HG03175 (cell line): ENCODE results near the gene ADIPOR2.

Experiments used
- ATAC-seq: cut with Tn5 transposase; IDR thresholded peaks from one replicate; pipeline ENCODE4 v1.9.1; 2021; ENCODE audit warnings: mild to moderate bottlenecking, moderate library complexity; ENCODE audit not compliant: unreplicated experiment

Gene ADIPOR2

DNA sequence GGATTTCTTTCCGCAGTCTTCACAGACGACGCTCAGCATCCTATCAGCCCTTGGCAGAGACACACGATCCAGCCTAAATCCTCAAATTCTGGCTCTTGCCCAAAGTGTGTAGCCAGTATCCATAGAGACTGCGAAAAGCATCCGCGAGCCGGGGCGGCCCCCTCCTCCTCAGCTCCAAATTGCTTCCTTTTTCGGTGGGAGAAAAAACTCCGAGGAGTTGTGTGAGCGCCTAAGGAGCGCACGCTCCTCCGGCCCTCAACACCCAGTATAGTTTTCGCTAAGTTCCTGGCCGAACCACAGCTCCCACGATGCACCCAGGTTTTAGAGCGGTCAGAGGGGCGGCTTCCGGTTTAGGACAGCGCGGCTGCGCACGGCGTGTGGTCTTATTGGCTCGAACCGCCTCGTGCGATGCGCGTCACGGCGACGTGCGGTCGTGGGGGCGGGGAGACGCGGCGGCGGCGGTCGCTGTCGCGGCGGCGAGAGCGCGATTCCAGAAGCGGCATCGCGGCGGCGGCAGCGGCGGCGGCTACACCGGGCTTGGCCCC is at the start of gene ADIPOR2:
Gene ADIPOR2 (plus strand): TSS at position 493 of the 545 bp plus-strand sequence. CDS start 63,274 bp downstream, outside the sequence.
- peak; percentile 95 for ATAC-seq

DNA sequence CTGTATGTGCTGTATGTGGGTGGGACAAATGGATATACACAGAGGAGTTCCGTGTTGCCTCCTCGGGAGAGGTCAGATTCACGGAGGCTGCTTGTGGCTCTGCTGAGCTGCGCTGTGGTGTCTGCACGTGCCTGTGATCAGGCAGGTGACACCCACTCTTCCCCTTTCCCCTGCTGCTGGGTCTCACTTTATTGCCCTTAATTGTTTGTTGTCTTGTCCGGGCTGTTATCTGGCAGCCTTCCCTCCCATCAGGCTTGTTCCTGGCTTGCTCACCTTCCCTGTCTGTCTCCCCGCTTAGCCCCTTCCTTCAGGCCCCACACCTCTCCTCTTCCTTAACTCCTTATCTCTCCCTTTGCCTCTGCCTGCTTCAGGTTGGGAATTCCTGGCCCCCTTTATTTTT is 48.4 kb upstream of the ADIPOR2 start:
- no peak for ATAC-seq

GRCh38 chr12:1643043-1643442 is 47.8 kb upstream of the ADIPOR2 start:
- no peak for ATAC-seq

GRCh38 chr12:1643905-1644533 is 46.9 kb upstream of the ADIPOR2 start:
- no peak for ATAC-seq

DNA sequence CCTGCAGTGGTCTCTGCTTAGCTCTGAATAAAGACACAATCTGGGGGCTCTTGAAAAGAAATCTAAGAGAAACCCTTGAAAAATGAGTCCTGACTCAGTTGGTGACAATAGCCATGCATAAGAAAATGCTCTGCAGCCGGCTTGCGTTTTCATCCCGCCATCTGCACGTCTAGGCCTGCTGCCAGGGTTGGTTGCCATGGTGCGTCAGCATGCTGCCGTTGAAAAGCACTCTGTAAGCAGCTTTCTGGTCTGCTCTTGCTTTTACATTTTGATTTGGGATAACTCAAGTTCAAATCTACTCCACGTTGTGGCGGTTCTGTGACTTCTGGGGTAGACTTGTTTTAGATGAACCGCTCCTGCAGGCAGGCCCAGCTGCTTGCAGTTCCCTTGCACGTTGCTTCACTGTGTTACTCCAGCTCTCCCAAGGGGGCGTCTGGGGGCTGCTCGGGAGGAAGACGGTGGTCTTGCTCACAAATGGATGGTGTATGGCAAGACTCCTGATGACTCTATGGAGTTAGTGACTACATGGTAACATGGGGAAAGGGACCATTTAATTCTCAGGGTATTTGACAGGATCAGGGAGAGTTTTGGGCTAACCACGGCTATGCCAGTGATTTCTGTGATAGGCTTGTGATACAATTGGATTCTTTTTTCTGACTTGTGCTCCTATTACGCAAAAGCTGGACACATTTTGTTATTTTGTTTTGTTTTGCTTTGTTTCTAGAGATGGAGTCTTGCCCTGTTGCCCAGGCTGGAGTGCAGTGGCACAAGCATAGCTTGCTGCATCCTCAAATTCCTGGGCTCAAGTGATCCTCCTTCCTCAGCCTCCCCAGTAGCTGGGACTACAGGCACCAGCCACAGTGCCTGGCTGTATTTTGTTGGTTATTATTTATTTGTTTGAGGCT is 46.1 kb upstream of the ADIPOR2 start:
- no peak for ATAC-seq

DNA sequence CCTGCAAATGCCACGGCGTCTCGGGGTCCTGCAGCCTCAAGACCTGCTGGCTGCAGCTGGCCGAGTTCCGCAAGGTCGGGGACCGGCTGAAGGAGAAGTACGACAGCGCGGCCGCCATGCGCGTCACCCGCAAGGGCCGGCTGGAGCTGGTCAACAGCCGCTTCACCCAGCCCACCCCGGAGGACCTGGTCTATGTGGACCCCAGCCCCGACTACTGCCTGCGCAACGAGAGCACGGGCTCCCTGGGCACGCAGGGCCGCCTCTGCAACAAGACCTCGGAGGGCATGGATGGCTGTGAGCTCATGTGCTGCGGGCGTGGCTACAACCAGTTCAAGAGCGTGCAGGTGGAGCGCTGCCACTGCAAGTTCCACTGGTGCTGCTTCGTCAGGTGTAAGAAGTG is 45.1 kb upstream of the ADIPOR2 start:
- ATAC-seq: no peak

DNA sequence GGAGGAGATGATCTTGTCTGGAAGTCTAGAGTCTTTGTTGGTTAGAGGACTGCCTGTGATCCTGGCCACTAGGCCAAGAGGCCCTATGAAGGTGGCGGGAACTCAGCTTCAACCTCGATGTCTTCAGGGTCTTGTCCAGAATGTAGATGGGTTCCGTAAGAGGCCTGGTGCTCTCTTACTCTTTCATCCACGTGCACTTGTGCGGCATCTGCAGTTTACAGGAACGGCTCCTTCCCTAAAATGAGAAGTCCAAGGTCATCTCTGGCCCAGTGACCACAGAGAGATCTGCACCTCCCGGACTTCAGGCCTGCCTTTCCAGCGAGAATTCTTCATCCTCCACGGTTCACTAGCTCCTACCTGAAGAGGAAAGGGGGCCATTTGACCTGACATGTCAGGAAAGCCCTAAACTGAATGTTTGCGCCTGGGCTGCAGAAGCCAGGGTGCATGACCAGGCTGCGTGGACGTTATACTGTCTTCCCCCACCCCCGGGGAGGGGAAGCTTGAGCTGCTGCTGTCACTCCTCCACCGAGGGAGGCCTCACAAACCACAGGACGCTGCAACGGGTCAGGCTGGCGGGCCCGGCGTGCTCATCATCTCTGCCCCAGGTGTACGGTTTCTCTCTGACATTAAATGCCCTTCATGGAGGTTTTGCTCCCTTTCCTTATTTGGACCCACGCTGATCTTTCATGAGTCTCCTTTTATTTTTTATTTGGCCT is 44.1 kb upstream of the ADIPOR2 start:
- ATAC-seq: no peak

DNA sequence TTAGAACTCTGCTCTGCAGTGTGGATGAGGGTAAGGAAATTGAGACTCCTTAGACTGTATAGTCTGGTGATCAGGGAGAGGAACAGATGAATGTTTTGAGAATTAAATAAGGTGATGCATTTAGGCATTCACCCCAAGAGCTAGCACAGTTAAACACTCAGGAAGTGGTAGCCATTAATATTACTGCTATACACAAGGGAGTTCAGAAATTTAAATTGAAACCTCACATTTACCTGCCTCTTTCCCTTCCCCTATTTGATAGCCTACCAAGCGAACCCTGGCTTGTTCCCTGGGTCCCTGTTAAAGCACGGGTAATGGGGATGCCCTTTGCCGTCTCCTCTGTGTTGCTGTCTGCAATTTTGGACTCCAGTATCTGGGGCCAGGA is 43.6 kb upstream of the ADIPOR2 start:
- ATAC-seq: no peak

GRCh38 chr12:1650260-1650977 is 40.5 kb upstream of the ADIPOR2 start:
- no peak for ATAC-seq

- no peak for ATAC-seq
Measured at GRCh38 chr12:1650978-1651361, 39.9 kb upstream of the ADIPOR2 start.

DNA sequence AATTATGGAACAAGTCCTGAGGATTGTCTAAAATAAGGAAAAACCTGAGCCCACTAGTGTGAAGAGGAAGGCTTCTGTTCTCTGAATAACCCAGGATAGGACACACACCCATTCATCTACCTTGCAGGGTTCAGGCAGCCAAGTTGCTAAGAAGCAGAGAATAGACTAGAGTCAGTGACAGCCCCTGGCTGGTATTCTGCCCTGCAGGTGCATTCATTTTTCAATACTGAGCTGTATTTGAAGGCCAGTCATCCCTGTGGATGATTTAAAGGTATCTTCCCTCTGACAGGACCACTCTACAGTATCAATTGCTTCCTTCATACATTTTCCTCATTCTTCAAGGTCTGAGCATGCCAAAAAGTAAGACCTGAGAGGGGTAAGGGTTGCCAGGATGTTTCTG is 38.9 kb upstream of the ADIPOR2 start:
- ATAC-seq: no peak

GRCh38 chr12:1655225-1655788 is 35.6 kb upstream of the ADIPOR2 start:
- no peak for ATAC-seq

GRCh38 chr12:1656902-1657301 is 34.0 kb upstream of the ADIPOR2 start:
- no peak for ATAC-seq

DNA sequence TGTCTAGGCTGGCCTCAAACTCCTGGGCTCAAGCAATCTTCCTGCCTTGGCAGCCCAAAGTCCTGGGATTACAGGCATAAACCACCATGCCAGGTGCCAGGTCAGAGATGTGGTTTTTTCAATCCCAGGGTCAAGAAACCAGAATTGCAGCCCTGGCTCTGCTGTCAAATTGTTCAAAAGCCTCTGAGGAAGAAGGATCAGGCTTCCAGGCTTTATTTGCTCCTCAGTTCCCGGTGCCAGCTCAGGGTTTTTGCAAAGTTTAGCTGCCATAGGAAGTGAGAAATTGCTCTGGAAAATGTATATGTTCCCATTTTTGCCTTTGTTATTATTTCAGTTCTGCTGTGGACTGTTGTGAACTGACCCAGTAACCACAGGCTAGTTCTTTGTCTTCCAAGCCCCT is 33.2 kb upstream of the ADIPOR2 start:
- ATAC-seq: no peak

DNA sequence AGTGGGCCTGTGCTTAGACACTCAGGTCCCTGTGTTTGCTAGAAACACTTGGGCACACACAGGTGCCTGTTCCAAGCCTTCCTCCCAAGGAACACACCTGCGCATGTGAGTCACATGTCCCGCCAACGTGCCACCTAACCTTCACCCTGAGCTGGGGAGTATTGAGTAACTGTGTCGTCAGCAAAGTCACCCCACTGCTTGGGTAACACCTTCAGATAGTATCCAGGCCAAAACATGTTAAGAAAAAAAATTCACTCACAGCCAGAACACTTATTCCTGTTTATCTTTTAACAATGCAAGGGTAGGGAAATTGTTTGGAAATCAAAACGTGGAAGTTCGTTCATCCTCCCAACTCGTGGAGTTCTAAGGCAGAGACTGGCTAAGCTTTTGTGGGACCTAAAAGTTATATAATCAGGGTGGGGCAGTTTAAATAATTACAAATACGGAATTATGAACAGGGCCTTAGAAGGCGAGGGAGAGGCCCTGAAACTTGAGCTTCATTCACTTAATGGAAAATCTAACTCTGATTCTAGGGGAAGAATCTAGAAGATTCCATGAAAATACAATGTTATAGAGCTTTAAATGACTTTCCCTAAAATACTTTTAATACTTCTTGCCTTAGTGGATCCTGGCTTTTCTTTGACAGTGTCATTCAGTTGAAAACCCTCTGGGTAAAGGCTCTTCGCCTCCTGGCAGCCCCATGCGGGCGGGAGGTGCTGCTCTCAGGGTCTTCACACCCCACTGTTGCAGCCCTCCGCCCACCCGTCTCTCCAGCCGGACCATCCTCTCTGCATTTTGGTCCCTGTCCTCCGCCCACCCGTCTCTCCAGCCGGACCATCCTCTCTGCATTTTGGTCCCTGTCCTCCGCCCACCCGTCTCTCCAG is 30.3 kb upstream of the ADIPOR2 start:
- no peak for ATAC-seq

DNA sequence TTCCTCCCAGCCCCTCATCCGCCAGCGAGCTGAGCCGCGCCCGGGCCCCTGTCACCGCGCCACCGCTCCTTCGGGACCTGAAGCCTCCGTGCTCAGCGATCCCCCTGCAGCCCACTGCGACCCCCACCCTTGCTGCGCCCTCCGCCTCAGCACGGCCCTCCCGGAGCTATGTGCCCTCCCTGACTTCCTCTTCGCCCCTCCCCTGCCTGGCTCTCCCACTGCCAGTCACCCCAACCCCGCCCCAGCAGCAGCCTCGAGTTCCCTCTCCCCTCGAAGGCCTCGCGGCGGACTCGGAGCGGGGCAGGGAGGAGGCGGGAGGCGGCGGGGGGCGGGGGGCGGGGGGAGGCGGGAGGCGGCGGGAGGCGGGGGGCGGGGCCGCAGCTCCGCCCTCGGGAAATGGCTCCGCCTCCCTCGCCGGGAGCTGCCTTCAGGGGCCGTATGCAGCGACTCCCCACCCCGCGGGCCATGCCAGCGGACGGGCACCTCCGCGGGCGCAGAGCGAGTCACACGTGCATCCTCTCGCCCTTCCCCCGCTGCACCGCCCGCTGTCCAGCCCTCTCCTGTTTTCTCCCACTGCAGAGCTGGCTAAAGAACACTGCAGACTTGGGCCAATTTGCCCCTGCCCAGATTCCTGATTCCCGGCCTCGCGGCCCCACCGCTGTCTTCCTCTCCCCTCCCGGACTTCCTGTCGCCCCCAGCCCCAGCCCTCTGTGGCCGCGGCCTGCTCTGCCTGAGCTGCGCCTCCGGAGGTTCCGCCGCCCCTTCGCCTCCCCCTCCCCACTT is 29.1 kb upstream of the ADIPOR2 start:
- ATAC-seq: peak; percentile 80

DNA sequence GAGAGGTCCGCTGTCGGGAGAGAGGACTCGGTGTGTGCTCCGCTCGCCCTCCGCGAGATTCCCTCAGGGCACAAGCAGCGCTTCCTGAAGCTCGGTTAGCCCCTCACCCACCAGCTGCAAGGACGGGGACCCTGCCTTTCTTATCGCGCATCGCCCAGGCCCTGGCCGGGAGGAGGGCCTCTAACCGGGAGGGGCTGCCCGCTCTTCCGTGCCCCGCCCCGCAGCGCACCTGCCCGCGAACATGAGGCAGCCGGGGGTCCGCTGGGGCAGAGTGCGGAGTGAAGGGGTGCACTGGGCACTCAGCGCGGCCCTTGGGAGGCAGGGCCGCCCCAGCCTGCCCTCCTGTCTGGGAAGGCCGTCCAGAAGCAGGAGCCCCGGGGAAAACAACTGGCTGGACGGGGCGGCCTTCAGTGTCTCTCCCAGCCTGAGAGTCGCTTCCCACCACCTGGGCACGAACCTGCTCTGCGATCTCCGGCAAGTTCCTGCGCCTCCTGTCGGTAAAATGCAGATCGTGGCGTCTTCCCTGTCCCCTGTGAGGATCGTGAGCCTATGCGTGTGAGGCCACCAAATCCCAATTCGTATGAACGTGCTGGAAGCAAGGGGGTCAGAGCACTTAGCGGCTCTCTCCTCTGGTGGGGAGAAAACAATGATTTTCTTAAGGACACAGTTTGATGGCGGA is 28.0 kb upstream of the ADIPOR2 start:
- ATAC-seq: no peak
